ENCODE measurements around the gene SNTB2.

DNA sequence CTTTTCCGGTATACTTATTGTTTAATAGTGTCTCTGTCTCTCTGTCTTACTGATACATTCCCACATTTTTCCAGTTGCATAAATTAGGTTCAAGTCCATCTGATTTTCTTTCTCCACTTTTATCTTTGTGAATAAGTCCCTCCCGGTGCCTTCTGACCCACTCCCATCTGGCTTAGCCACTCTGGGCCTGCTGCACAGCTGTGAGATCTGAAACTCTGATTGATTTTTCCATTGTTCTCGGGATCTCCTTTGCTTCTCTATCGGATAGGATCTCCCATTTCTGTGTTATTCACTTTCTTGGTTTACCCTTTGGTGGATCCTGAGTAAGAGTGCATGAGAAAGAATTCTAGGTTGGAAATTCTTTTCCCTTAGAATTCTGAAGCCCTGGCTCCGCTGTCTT lies 46.0 kb upstream of the SNTB2 start:
- TF ChIP-seq, protein P1, sequence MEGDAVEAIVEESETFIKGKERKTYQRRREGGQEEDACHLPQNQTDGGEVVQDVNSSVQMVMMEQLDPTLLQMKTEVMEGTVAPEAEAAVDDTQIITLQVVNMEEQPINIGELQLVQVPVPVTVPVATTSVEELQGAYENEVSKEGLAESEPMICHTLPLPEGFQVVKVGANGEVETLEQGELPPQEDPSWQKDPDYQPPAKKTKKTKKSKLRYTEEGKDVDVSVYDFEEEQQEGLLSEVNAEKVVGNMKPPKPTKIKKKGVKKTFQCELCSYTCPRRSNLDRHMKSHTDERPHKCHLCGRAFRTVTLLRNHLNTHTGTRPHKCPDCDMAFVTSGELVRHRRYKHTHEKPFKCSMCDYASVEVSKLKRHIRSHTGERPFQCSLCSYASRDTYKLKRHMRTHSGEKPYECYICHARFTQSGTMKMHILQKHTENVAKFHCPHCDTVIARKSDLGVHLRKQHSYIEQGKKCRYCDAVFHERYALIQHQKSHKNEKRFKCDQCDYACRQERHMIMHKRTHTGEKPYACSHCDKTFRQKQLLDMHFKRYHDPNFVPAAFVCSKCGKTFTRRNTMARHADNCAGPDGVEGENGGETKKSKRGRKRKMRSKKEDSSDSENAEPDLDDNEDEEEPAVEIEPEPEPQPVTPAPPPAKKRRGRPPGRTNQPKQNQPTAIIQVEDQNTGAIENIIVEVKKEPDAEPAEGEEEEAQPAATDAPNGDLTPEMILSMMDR (IDR thresholded peaks at IDR 0.05) = no peak
- TF ChIP-seq EP300 (IDR thresholded peaks at IDR 0.05) (no peak), POLR2A (IDR thresholded peaks at IDR 0.05) (no peak)
